GM12878 (cell line): Measurements from ENCODE around the gene RAB7B. TPM values are rescaled to one million over a fixed set of nuclear protein-coding genes. Genes with fewer than 3 reads are reported as not detected.

Experiments
- ATAC-seq: fragments of 200-7000 bp; cut with Tn5 transposase; 3 replicates; pipeline ENCODE4 v1.9.1; 2020; ENCODE audit warnings: mild to moderate bottlenecking, moderate library complexity
- BruUV-seq: library from RNA; stranded (reverse); fragments of 400-500 nt; replicated peaks from 2 replicates; lab custom pipeline; 2021; lab: Mats Ljungman, UMichigan
- CTCF ChIA-PET: fragments of 300-600 bp; sonication (Branson Sonifier 250); formaldehyde crosslinking; extraction: SDS; loops from one replicate; lab custom pipeline; 2021; ENCODE audit warnings: inconsistent platforms; lab: Yijun Ruan, JAX
- POLR2A ChIA-PET: fragments of 350-600 bp; formaldehyde crosslinking; extraction: SDS; loops from one replicate; lab custom pipeline; 2021; ENCODE audit warnings: inconsistent platforms; lab: Charles Lee
- RAD21 ChIA-PET: fragments of 300-600 bp; sonication (Branson Sonifier 250); formaldehyde crosslinking; loops from one replicate; lab custom pipeline; 2023; ENCODE audit warnings: antibody characterized with exemption; ENCODE audit not compliant: unreplicated experiment; lab: Charles Lee
- SMC1A ChIA-PET: fragments of 300-600 bp; sonication (Branson Sonifier 250); formaldehyde crosslinking; loops from one replicate; lab custom pipeline; 2023; ENCODE audit not compliant: unreplicated experiment, uncharacterized antibody; lab: Charles Lee
- DNase-seq: peaks from one replicate; pipeline ENCODE4 v3.0.0-alpha.2; 2011; ENCODE audit warnings: low read depth, low spot score
- FAIRE-seq: peaks from 3 replicates; lab custom pipeline; 2011; peaks lifted over from hg19 to GRCh38; lab: Jason Lieb, UNC
- H2AFZ ChIP-seq: 2 replicates; pipeline ENCODE4 v1.6.0; 2011; ENCODE audit warnings: low read depth, low read length, control low read depth; ENCODE audit not compliant: control insufficient read depth
- H3K27ac ChIP-seq: 2 replicates; pipeline ENCODE4 v1.5.1; 2011; ENCODE audit warnings: control low read depth; ENCODE audit not compliant: control insufficient read depth, insufficient read depth
- H3K27me3 ChIP-seq, 2 experiments: replicated peaks in 1 of 2; 2 replicates each; pipeline versions ENCODE4 v1.6.0 to v1.6.1; 2011; ENCODE audit warnings: low read length in 1 of 2; ENCODE audit not compliant: control insufficient read depth in 2 of 2, insufficient read depth in 2 of 2
- H3K36me3 ChIP-seq, 2 experiments: 2 replicates each; pipeline ENCODE4 v1.5.1; 2011; ENCODE audit warnings: low read length in 1 of 2; ENCODE audit not compliant: control insufficient read depth in 2 of 2, insufficient read depth in 2 of 2
- H3K4me1 ChIP-seq: 2 replicates; pipeline ENCODE4 v1.6.1; 2011; ENCODE audit warnings: mild to moderate bottlenecking, low read length, moderate library complexity, mixed read lengths; ENCODE audit not compliant: control insufficient read depth, insufficient read depth
- H3K4me2 ChIP-seq: 2 replicates; pipeline ENCODE4 v1.6.0; 2011; ENCODE audit warnings: control low read depth; ENCODE audit not compliant: control insufficient read depth, insufficient read depth
- H3K4me3 ChIP-seq: fragments of 200-600 bp; sonication (generic); 2 replicates; pipeline ENCODE4 v1.5.1; 2016
- H3K79me2 ChIP-seq: 2 replicates; pipeline ENCODE4 v1.6.0; 2011; ENCODE audit warnings: low read length; ENCODE audit not compliant: control insufficient read depth, insufficient read depth
- H3K9ac ChIP-seq: 2 replicates; pipeline ENCODE4 v1.8.0; 2011; ENCODE audit warnings: low read length, control low read depth, mixed read lengths; ENCODE audit not compliant: control insufficient read depth, insufficient read depth
- H3K9me3 ChIP-seq: replicated peaks from 3 replicates; pipeline ENCODE4 v1.5.1; 2011; ENCODE audit warnings: mild to moderate bottlenecking, low read length; ENCODE audit not compliant: control insufficient read depth, insufficient read depth
- H4K20me1 ChIP-seq: 2 replicates; pipeline ENCODE4 v1.6.0; 2011; ENCODE audit not compliant: control insufficient read depth, insufficient read depth
- ELK1 ChIP-seq: IDR thresholded peaks from 2 replicates; pipeline ENCODE4 v1.6.1; 2012; ENCODE audit warnings: low read depth, low read length, improper control_type of control experiment
- HCFC1 ChIP-seq: fragments of 150-350 bp; IDR thresholded peaks from 2 replicates; pipeline ENCODE4 v1.6.1; 2014; ENCODE audit warnings: low read length
- IRF3 ChIP-seq: fragments of 450-650 bp; IDR thresholded peaks from 2 replicates; pipeline ENCODE4 v1.6.1; 2014; ENCODE audit warnings: mild to moderate bottlenecking
- MYC ChIP-seq: IDR thresholded peaks from 2 replicates; pipeline ENCODE4 v1.6.1; 2011; ENCODE audit warnings: mild to moderate bottlenecking, low read length, moderate library complexity, inconsistent platforms; ENCODE audit not compliant: insufficient read depth, insufficient replicate concordance, insufficient read length, severe bottlenecking
- SREBF1 ChIP-seq: IDR thresholded peaks from 2 replicates; pipeline ENCODE4 v1.6.1; 2012; ENCODE audit warnings: mild to moderate bottlenecking, low read length
- SRF ChIP-seq, 2 experiments: IDR thresholded peaks; 2 replicates each; pipeline ENCODE4 v1.6.1; 2011; ENCODE audit warnings: low read depth in 2 of 2, low read length in 2 of 2, mild to moderate bottlenecking in 1 of 2, moderate library complexity in 1 of 2
- YY1 ChIP-seq: IDR thresholded peaks from 2 replicates; pipeline ENCODE4 v1.6.1; 2011; ENCODE audit warnings: low read depth, mild to moderate bottlenecking, low read length
- whole genome bisulfite sequencing: methylation state at CpG from one replicate; pipeline ENCODE4 v1.1.6; 2016; ENCODE audit warnings: low lambda C conversion rate; ENCODE audit not compliant: insufficient replicate concordance, insufficient coverage; ENCODE audit errors: missing lambda C conversion rate; 5-methylcytosine and 5-hydroxymethylcytosine counted together
- in situ Hi-C: fragments of 300-500 bp; cut with MboI; formaldehyde crosslinking; loops from 9 replicates; pipeline ENCODE4 v1.14.3; 2018; ENCODE audit warnings: mixed read lengths
- intact Hi-C: fragments of 100-400 bp; cut with micrococcal nuclease; formaldehyde crosslinking; loops from one replicate; pipeline ENCODE4 v1.14.2; 2022; ENCODE audit not compliant: unreplicated experiment
- polyA plus RNA-seq, 11 experiments: library from polyadenylated mRNA; depleted of rRNA in 4 of 11; unstranded in 6 of 11; stranded (reverse) in 5 of 11; fragments of >200 nt; fragmentation: Nextera tagmentation in 4 of 11; fragmentation: Illumina TruSeq in 1 of 11; extraction: Ambion mirVana in 4 of 11; extraction: Trizol in 1 of 11; gene quantifications; 1 replicate in 1 of 11; 2 replicates in 10 of 11; pipeline versions ENCODE4 v1.2.1 to v1.2.3, GENCODE V29; 2011 to 2016; ENCODE audit warnings: inconsistent platforms in 2 of 11, missing spikeins in 2 of 11, low read depth in 1 of 11
- total RNA-seq, 4 experiments: library from RNA; depleted of rRNA in 3 of 4; stranded (reverse); fragments of >200 nt in 3 of 4; fragmentation: Illumina TruSeq in 1 of 4; extraction: Trizol in 1 of 4; gene quantifications; 2 replicates each; pipeline versions ENCODE4 v1.2.1 to v1.2.3, GENCODE V29; 2013 to 2021
- TF ChIP-seq, protein P1 (sequence below): fragments of 150-350 bp; IDR thresholded peaks from 2 replicates; pipeline ENCODE4 v1.6.1; 2016; ENCODE audit warnings: low read depth, low read length
- TF ChIP-seq, protein P2 (sequence below): IDR thresholded peaks from 2 replicates; pipeline ENCODE4 v1.6.1; 2012; ENCODE audit warnings: improper control_type of control experiment, low read depth, low read length; ENCODE audit not compliant: insufficient replicate concordance

The RAB7B gene
- total and polyA plus RNA-seq, 10 of the 15 experiments (the other 5 are each of a cell fraction or from before 2014, with no cell fraction given): 0.09 TPM; not detected in 9

GRCh38 chr1:205971082-205971481 is 32.1 kb downstream of the RAB7B start (continued):
- TF ChIP-seq IRF3 (no peak), HCFC1 (no peak)

DNA sequence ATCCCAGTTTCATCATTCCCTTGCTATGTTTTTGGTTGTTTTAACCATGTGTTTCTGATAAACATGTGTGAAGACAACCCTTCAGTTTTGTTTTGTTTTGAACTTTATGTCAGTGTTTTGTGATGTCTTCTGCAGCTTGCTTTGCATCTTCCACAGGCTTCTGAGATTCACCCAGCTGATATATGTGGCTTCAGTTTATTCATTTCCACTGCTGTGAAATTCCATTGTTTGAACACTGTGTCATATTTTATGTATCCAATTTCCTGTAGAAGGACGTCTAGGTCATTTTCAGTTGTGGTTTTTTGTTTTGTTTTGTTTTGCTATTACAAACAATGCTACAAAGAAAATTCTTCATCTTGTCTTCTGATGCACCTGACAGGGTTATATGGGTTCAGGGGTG is 32.7 kb downstream of the RAB7B start:
- ATAC-seq (no peak), FAIRE-seq (no peak), DNase-seq (no peak)
- BruUV-seq: no TSS peak
- H3K79me2 ChIP-seq: no peaks in the 10 kb centered on the region
- H3K9me3 ChIP-seq: no peaks in the 10 kb centered on the region
- no peaks in the 10 kb centered on the region for H3K36me3 ChIP-seq
- POLR2A ChIA-PET: no interaction called here
- no peaks in the 10 kb centered on the region for H4K20me1 ChIP-seq
- H3K27me3 ChIP-seq: no peaks in the 10 kb centered on the region; a peak in 1 of 4 replicates
- WGBS: 0% methylated on average over 1 of the region's 1 CpG
- H2AFZ ChIP-seq: no peak overlapping the region
- no peak overlapping the region for H3K4me2 ChIP-seq
- in situ Hi-C loops: no loop called here
- intact Hi-C loops: no loop called here
- CTCF ChIA-PET: interaction anchor here (1.0 to 3.0 kb wide), 5 partner anchors 9 to 312 kb away, joined by 4 to 13 read pairs (median 9); no protein-coding TSS in a partner anchor
- H3K27ac ChIP-seq: no peak overlapping the region
- H3K9ac ChIP-seq: no peak overlapping the region
- no peak overlapping the region for H3K4me3 ChIP-seq
- SMC1A ChIA-PET: interaction anchor here (0.8 to 2.7 kb wide), 5 partner anchors 12 to 312 kb away, joined by 3 to 11 read pairs (median 3); no protein-coding TSS in a partner anchor
- RAD21 ChIA-PET: interaction anchor here (1.0 to 2.4 kb wide), 2 partner anchors 51 to 312 kb away, joined by 3 to 6 read pairs; no protein-coding TSS in a partner anchor
- no peaks in the 10 kb centered on the region for H3K4me1 ChIP-seq
- no peak for TF ChIP-seq SREBF1
- no peak for TF ChIP-seq SRF (IDR thresholded peaks at IDR 0.05; ENCODE audit: low read depth in 2 of 2, low read length in 2 of 2)
- TF ChIP-seq, protein P1, sequence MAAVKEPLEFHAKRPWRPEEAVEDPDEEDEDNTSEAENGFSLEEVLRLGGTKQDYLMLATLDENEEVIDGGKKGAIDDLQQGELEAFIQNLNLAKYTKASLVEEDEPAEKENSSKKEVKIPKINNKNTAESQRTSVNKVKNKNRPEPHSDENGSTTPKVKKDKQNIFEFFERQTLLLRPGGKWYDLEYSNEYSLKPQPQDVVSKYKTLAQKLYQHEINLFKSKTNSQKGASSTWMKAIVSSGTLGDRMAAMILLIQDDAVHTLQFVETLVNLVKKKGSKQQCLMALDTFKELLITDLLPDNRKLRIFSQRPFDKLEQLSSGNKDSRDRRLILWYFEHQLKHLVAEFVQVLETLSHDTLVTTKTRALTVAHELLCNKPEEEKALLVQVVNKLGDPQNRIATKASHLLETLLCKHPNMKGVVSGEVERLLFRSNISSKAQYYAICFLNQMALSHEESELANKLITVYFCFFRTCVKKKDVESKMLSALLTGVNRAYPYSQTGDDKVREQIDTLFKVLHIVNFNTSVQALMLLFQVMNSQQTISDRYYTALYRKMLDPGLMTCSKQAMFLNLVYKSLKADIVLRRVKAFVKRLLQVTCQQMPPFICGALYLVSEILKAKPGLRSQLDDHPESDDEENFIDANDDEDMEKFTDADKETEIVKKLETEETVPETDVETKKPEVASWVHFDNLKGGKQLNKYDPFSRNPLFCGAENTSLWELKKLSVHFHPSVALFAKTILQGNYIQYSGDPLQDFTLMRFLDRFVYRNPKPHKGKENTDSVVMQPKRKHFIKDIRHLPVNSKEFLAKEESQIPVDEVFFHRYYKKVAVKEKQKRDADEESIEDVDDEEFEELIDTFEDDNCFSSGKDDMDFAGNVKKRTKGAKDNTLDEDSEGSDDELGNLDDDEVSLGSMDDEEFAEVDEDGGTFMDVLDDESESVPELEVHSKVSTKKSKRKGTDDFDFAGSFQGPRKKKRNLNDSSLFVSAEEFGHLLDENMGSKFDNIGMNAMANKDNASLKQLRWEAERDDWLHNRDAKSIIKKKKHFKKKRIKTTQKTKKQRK: no peak
- no peak for TF ChIP-seq MYC
- TF ChIP-seq, protein P2, sequence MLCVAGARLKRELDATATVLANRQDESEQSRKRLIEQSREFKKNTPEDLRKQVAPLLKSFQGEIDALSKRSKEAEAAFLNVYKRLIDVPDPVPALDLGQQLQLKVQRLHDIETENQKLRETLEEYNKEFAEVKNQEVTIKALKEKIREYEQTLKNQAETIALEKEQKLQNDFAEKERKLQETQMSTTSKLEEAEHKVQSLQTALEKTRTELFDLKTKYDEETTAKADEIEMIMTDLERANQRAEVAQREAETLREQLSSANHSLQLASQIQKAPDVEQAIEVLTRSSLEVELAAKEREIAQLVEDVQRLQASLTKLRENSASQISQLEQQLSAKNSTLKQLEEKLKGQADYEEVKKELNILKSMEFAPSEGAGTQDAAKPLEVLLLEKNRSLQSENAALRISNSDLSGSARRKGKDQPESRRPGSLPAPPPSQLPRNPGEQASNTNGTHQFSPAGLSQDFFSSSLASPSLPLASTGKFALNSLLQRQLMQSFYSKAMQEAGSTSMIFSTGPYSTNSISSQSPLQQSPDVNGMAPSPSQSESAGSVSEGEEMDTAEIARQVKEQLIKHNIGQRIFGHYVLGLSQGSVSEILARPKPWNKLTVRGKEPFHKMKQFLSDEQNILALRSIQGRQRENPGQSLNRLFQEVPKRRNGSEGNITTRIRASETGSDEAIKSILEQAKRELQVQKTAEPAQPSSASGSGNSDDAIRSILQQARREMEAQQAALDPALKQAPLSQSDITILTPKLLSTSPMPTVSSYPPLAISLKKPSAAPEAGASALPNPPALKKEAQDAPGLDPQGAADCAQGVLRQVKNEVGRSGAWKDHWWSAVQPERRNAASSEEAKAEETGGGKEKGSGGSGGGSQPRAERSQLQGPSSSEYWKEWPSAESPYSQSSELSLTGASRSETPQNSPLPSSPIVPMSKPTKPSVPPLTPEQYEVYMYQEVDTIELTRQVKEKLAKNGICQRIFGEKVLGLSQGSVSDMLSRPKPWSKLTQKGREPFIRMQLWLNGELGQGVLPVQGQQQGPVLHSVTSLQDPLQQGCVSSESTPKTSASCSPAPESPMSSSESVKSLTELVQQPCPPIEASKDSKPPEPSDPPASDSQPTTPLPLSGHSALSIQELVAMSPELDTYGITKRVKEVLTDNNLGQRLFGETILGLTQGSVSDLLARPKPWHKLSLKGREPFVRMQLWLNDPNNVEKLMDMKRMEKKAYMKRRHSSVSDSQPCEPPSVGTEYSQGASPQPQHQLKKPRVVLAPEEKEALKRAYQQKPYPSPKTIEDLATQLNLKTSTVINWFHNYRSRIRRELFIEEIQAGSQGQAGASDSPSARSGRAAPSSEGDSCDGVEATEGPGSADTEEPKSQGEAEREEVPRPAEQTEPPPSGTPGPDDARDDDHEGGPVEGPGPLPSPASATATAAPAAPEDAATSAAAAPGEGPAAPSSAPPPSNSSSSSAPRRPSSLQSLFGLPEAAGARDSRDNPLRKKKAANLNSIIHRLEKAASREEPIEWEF: no peak
- no peak for TF ChIP-seq YY1
- no peak for TF ChIP-seq ELK1
